Suprapubic skin (tissue), 3 donors: ENCODE data around the gene XYLT2.

ENCODE experiments used
- EP300 ChIP-seq: sonication (generic); formaldehyde crosslinking; IDR thresholded peaks from one replicate; pipeline ENCODE4 v1.6.1; 2017; ENCODE audit warnings: antibody characterized with exemption
- POLR2A ChIP-seq, 2 donors: fragments of 450-650 bp; IDR thresholded peaks; one replicate each; pipeline ENCODE4 v1.6.1; 2017; ENCODE audit warnings: antibody characterized with exemption in 2 of 2, mild to moderate bottlenecking in 2 of 2, moderate library complexity in 2 of 2
- TF ChIP-seq, protein P1 (sequence below), 2 donors: fragments of 200-600 bp in 1 of 2; fragments of 450-650 bp in 1 of 2; sonication (generic) in 1 of 2; IDR thresholded peaks; one replicate each; pipeline ENCODE4 v1.5.1; 2016 to 2019; ENCODE audit warnings: antibody characterized with exemption in 2 of 2, mild to moderate bottlenecking in 1 of 2, moderate library complexity in 1 of 2

- TF ChIP-seq, protein P1, sequence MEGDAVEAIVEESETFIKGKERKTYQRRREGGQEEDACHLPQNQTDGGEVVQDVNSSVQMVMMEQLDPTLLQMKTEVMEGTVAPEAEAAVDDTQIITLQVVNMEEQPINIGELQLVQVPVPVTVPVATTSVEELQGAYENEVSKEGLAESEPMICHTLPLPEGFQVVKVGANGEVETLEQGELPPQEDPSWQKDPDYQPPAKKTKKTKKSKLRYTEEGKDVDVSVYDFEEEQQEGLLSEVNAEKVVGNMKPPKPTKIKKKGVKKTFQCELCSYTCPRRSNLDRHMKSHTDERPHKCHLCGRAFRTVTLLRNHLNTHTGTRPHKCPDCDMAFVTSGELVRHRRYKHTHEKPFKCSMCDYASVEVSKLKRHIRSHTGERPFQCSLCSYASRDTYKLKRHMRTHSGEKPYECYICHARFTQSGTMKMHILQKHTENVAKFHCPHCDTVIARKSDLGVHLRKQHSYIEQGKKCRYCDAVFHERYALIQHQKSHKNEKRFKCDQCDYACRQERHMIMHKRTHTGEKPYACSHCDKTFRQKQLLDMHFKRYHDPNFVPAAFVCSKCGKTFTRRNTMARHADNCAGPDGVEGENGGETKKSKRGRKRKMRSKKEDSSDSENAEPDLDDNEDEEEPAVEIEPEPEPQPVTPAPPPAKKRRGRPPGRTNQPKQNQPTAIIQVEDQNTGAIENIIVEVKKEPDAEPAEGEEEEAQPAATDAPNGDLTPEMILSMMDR (IDR thresholded peaks at IDR 0.05): no peak
- TF ChIP-seq POLR2A (IDR thresholded peaks at IDR 0.05): no peak
- no peak for TF ChIP-seq EP300
These were observed 34.7 kb downstream of the XYLT2 start for GRCh38 chr17:50380369-50381259.
